ENCODE measurements around the gene DSCAML1.
"Not testable (repeated sequence)": the region's sequence is repeated elsewhere in the genome, so short reads cannot be mapped to it uniquely, and the experiment has no call there.

The DSCAML1 gene

DNA sequence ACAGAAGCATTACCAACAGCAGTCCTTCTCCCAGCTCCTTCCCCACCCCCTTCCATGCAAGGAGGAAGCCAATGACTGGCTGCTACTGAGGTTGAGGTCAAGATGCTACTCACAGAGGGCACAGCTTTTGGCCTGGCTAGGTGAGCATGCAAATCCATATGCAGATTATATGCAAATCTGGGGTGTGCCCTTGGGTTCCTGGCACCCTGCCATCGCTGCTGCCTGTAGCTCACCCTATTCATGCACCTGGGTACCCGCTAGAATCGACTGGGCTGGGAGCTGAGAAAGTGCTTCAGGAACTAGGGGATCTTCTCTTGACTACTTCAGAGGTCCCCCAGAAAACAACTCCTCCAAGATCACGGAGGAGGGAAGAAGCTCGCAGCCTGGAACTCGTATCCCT, 4.0 kb downstream of the DSCAML1 start:
- no peak for DNase-seq (ENCODE audit: low read depth)

DNA sequence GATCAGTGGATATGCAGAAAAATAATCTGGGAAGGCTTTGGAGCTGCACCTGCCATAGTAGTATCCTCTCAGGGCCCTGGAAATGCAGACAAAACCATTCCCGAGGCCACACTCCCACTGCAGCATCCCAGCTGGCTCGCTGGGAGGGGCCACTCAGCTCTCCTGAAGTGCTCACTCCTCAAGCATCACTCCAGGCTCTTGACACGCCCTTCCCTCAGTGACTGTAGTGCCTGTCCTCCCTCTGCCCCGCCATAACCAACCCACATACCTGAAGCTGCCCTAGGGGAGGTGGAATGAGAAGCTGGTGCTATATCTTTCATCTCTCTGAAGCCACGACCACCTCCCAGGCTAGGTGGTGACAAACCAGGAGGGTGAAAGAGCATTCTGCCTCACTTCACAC, 4.8 kb downstream of the DSCAML1 start:
- no peak for DNase-seq (ENCODE audit: low read depth)

DNA sequence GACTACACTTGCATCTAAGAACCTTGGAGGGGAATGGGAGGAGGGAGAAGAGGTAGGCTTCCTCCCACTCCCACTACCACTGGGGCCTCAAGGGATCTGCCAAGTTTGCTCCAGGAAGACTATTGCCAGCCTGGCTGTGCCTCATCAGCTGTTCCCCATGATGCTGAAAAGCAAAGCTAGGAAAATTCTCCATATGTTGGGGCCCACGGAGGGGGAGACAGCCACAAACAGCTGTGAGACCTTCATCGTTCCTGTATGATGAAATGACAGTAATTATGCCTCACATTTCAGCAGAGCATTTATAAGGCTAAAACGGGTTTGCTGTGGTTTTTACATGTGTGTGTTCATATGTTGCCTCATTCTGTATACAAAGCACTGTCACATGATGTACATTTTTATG, 6.7 kb downstream of the DSCAML1 start:
- DNase-seq (ENCODE audit: low read depth), result no peak

DNA sequence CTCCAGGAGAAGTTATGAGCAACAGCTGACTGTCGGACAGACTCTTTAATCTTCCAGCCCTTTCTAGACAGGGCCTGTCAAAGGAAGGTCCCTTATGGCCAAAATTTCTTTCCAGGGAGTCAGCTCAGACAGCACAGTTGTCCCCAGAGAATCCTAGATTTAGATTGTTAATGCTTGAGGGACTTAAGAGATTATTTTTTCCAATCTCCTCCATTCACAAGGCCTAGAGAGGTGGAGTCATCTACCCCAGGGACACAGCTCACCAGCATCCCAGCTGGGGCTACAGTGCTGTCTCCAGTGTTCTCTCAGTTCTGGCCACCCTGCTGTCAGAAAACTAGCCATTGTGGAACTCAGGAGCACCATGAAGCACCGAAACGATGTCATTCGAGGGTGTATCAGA, 7.8 kb downstream of the DSCAML1 start:
- DNase-seq (ENCODE audit: low read depth), result no peak

DNA sequence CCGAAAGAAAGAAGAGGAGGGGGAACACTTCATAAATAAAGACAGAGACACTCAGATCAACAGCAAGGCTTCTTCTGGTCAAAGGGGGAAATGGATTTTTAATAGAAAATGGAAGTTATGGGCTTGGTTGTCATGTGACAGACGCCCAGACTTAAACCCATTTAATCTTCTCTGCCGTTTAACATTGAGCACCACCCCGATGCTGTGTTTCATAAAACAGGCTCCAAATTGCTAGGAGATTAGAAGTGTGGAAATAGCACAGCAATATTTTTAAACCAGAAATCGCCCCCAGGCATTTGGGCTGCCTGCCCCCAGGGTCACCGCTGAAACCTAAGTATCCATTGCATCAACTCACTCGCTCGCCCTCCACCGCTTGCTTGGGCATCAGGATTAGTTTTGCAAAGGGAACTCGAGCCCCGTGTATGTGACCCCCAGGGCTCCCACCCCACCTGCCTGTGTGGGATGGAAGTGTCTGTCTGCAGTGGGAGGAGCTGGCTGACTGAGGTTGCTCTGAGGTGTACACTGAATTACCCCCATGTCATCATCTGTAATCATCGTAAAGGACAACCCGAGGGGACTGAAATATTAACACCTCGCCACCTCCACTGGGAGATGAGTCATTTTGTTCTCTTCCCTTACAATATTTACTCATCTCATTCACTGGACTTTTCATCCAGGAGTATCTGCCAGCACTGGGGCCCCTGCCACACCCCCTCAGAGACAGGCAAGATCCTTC, 10.7 kb downstream of the DSCAML1 start:
- DNase-seq (ENCODE audit: low read depth), result no peak

DNA sequence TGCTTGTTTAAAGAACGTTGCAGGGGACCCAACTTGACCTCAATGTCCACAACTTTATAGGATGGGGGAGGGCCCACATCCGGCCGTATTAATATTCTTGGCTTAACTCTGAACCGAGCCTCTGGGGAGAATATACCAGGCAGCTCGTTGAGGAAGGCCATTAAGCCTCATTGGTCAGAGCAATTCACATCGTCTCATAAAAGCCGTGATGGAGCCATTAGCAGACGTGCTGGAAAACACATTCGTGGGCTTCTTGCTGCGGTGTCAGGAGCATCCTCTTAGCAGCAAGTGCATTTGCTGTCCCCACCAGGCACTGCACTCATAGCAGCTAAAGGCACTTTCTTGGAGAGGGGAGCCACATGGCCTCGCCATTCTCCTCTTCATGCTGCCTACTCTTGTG, 14.9 kb downstream of the DSCAML1 start:
- no peak for DNase-seq (ENCODE audit: low read depth)

DNA sequence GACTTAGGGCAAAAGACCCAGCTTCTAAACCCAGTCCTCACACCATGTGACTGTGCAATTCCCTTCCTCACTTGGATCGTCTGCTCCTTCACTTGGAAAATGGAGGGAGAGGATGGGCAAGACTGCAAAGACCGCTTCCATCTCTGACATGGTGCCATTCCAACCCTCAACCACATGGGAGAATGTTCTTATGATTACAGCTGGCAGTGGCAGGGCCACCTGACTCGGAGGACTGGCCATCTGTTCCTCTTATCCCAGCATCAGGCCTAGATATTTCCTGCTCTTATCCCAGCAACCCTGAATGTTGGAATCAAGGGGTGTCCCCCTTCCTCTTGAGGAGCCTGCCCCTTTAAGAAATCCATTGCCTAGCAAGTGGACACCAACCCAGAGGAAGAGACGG, 15.4 kb downstream of the DSCAML1 start:
- no peak for DNase-seq (ENCODE audit: low read depth)

DNA sequence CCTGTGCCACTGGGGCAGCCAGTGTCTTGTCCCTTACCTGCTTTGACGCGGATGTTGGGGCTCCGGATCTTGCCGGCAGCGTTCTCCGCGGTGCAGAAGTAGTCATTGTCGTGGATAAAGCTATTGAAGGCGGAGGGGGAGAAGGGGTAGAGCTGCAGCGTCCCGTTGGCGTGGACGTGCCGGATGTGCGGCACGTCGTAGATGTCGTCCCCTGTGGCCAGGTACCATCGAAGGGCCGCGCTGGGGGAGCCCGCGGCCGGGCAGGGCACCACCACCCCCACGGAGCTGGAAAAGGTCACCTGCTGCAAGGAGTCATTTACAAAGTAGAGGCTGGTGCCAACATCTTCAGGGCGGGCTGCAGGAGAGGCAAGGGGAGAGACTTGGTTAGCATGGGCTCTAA, 16.6 kb downstream of the DSCAML1 start:
- no peak for DNase-seq (ENCODE audit: low read depth)

DNA sequence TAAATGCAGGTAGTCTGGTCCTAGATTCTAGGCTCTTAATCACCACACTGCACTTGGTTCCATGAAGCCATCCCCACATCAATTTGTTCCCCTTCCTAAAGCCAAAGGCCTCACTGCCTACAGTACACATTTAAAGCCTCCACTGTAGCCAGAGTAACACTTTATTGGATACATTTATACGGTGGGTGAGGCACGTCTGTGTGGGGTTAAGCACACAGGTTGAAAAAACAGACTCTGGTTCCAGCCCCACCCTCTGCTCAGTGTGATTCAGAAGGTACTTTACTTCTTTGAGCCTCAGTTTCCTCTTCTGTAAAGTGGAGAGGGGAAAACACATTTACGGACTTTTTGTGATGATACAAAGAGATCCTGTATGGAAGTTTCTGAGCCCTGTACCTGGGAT, 22.5 kb downstream of the DSCAML1 start:
- no peak for DNase-seq (ENCODE audit: low read depth)

DNA sequence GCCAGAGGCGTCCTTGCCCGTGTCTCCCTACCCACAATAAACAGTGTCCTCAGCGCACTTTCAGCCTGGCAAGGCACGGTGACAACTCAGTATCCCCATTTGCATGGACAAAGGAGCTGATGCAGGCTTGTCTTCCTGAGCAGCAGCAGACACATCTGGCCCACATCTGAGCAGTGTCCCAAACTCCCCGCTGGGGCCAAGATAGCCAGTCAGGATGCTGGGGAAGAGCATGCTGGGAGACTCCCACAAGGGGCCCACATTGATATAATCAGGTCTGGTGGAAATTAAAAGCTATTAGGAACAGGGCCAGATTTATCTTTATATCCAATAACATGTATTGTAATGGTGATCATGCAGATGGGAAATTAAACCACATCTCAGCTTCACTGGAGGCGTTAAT, 24.7 kb downstream of the DSCAML1 start:
- DNase-seq (ENCODE audit: low read depth), result no peak

DNA sequence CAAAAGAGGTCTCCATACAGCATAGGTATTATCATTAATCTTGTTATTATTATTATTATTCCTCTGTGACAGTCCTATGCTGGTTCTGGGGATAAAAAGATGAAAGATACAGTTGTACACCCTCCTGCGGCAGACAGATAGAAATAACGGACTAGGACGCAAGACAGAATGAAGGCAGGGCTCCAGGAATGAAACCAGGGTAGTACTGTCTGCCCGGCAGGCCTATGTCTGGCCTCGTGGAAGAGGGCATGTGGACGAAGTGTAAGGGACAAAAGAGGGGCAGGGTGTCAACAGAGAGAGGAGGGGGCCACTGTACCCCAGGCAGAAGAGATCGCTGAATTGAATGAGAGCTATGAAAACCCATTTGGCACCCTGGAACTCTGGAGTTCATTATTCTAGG, 25.2 kb downstream of the DSCAML1 start:
- DNase-seq (ENCODE audit: low read depth), result no peak

DNA sequence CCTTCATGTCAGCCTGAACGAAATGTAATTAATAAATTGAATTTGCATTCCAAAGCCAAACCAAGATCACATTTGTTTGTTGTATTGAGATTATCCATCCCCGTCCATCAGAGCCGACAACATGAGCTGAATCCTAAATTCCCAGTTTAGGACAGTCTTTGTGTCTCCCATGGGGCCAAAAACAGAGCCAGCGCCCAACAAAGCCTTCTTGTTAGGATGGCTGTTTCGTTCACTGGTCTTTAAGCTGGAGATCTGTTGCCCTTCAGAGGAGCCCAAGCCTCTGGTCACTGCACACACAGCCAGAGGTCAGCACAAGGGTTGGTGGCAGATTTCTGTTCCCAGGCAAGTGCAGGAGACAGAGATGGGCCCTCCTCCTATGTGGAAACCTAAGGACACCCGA, 25.8 kb downstream of the DSCAML1 start:
- DNase-seq (ENCODE audit: low read depth), result no peak

DNA sequence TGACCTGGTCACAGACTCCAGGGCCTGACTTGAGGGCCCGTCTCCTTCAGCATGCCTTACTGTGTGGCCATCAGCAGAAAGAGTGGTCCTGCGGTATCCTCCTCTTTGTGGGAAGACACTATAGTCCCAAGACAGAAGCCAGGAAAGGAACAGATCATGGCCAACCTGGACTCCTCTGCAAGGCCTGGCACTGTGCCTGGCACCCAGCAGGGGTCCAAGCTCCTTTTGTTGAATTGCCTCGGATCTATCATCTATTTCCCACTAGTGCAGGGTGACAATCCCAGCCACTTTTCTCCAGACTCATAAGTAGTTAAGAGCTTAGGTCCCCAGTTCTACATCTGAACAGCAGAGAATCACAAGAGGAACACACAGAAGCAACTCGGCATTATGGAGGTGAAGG, 27.0 kb downstream of the DSCAML1 start:
- no peak for DNase-seq (ENCODE audit: low read depth)

DNA sequence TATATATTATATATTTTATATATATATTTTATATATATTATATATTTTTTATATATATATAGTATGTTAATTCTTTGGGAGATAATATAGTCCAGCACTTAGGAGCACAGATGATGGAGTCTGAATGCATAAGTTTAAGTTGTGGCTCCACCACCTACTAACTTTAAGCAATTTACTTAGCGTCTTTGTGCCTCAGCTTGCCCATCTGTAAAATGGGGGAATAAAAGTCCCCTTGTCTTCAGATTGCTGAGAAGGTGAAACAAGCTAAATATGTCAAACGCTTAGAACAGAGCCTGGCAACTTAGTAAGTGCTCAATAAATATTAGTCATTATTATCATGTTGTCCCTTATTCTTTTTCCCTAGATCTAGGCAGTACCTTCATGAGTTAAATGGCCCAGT, 27.5 kb downstream of the DSCAML1 start:
- DNase-seq (ENCODE audit: low read depth), result no peak

DNA sequence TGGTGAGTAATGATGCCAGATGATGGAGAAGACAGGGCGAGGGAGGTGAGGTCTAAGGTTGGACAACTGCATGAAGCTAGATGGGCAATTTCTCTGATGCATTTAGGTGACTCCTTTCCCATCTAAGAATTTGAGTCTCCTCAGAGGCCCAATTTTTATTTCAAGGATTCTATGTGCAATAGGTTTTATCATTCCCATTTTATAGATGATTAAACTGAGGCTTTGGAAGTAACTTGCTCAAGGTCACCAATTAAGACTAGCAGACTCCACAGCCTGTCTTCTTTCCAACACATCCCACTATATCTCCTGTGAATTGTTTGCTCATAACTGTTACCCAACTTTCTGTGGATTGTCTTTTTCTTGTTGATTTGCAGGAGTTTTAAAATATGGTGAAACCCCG, 28.5 kb downstream of the DSCAML1 start:
- no peak for DNase-seq (ENCODE audit: low read depth)

DNA sequence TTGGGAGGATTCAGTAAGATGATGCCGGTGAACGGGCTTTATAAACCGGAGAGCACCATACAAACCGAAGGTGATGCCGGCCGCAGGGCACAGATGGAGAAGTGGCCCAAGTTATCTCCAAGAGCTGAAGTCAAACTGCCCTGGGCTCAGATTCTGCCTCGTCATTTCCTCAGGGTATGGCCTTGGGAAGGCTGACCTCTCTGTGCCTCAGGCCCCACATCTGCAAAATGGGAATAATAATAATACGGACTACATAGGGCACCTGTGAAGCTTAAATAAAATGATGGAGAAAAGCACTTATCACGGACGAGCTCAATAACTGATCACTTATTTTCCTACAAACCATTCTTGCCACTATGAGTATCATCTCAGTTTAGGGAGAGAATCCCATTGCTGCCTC, 29.9 kb downstream of the DSCAML1 start:
- no peak for DNase-seq (ENCODE audit: low read depth)

DNA sequence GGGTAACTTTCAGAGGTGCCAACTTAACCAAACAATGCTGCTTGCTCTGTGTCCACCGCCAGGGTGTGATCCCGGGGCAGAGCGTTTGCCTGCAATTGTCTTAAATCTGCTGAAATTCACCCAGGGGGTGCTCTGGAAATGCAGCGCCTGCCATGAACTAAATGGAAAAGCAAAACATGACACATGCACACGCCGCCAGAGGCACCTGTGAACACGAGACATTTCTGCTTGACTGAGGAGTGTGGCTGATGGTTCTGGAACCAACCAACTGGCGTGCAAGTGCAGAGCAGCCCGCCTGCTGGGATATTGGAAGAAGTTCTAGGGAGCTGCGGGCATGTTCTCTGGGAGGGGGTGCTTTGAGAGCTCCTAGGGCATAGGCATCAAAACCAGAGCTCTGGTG, 30.4 kb downstream of the DSCAML1 start:
- no peak for DNase-seq (ENCODE audit: low read depth)

DNA sequence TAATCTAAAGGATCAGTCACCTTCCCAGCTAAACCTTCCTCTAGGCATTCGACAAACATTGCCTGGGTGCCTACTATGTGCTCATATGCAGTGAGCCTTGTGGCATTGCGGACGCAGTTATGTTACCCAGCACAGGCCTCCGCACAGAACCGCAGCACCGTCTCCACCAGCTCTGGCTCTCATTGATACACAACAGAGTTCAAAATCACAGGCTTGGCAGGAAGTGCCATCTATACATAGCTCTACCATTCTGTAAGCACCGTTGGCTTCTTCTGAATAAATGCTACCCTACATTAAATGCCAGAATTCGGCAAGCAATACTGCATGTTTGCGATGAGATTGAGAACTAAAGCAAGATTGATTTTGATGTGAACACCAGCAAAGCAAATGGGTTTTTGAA, 31.0 kb downstream of the DSCAML1 start:
- DNase-seq (ENCODE audit: low read depth), result no peak

DNA sequence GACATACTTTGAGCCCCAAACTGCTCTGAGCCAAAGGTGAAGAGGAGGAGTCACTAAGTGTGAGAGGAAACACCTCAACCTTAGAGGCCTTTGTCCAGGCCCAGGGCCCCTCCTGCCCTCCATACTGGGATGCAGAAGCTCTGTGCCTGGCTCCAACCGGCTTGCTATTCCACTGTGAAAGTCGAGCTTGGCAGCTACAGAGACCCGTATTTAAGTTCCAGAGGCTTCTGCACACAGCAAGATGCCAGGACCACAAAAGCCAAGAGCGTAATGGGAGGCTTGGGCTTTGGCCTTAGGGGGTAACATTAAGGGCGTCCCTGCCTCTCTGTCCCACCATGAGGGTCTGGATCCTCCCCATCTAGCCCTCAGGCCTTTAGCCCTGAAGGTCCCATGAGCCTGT, 31.9 kb downstream of the DSCAML1 start:
- no peak for DNase-seq (ENCODE audit: low read depth)

DNA sequence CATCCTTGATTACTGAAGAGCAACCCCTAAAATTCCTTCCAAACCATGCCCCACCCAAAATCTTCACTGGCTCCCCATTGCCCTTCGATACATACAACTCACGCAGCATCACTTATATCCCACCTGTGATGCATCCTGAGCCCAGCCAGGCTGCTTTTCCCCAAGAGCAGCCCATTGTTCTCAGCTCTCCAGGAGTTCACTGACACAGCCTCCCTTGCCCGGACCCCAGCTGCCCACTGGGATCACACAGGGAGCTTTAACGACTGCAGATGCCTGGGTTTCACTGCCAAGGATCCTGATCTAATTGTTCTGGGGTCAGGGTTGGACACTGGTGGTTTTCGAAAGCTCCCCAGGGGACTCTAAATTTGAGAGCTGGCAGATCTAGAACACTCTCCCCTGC, 33.6 kb downstream of the DSCAML1 start:
- DNase-seq (ENCODE audit: low read depth), result not testable (repeated sequence)

DNA sequence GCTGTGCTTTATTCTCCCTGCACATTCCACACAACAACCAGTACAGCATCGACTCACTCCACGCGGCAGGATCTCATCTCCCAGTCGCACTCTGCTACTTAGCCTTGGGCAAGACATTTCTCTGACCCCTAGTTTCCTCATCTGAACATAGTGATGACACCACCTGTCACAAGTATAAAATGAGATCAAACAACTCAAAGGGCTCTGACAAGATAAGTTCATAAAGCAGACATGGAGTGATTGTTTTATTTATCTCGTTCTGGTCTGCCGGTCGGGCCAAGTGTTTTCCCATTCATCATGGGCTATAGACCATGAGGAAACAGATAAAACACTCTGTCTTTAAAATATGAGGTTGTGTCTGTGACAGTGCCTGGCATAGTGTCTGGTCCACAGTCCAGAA, 35.0 kb downstream of the DSCAML1 start:
- DNase-seq (ENCODE audit: low read depth), result no peak

DNA sequence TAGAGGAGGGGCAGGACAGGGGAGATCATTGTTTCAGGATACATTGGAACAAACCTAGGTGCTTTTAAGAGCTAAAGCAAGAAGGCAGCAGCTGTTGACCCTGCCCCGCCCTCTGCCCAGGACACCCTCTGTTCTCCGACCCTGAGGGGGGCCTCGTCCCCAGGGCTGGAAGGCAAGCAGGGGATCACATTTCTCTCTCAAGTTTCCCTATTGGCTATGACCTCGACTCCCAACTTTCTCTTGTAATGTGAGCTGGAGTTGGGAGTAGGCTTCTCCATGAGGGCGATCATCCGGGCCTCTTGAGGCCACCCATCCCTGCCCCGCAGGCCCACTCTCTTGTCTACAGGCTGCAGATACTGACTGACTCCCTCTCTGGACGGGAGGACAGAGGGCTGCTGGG, 37.7 kb downstream of the DSCAML1 start:
- DNase-seq (ENCODE audit: low read depth), result no peak

DNA sequence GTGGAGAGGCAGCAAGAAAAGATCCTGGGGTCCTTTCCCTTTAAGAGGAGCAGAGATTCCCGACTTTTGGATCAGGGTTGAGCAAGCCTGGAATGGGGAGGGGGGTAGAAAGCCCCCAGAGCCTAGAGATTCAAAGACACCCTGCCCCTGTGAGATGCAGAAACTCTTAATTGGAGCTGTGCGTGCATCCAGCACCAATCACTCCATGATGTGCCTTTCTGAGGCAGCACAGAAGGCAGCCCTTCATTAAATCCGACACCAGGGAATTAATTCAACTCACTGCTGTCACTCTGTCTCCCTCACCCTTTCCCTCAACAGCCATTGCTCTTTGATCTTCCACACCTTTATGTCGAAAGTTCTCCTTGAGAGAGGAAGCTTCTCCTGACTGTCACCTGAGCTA, 43.0 kb downstream of the DSCAML1 start:
- DNase-seq (ENCODE audit: low read depth), result no peak

DNA sequence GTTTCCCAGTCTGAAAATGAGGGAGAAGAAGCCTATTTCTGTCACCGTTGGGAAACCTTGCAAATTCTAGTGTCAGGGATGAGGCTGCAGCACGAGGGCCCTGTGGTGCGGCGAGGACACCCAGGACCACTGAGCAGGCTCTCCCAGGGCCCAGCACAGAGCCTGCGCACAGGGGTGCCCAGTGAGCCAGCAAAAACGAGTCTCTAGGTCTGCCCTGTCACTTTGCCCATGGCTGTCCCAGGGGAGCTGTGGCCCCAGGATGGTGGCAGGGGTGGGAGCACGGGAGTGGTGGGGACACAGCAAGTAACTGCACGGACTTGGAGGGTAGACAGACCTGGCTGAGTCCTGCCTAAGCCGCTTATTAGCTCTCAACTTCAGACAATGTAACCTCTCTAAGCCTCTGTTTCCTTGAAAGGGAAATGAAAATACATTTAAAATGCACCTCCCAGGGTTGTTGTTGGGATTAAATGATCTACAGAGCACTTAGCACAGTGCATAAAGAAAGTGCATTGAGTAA, 44.2 kb downstream of the DSCAML1 start:
- no peak for DNase-seq (ENCODE audit: low read depth)

DNA sequence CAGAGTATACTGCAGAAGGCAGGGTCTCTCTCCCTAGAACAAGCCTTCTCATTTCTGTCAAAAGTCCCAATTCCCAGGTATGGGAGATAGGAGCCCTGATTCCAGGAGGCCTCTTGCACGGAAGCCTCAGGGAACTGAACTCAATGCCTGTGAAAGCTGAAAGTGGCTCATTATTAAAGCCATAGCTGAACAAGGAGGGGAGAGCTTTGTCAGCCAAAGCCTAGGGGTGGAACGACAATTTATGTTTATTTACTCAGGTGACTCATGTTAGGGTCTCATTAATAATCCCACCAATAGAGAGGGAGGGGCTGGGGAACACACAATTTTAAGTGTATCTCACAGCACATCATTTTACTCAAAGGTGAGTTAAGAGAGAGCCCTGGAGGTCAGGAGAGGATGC, 44.9 kb downstream of the DSCAML1 start:
- DNase-seq (ENCODE audit: low read depth), result no peak
